Measurements from ENCODE around the gene STK24.
A peak's percentile ranks its signal among the peaks of the same experiment; 100 is the strongest.
"Not testable (repeated sequence)": the region's sequence is repeated elsewhere in the genome, so short reads cannot be mapped to it uniquely, and the experiment has no call there.

The STK24 gene

GRCh38 chr13:98571955-98572662 is 4.8 kb downstream of the STK24 start:
- no peak for TF ChIP-seq EZH2phosphoT487 (IDR thresholded peaks at IDR 0.05; ENCODE audit: borderline replicate concordance, low read length)
- TF ChIP-seq, protein P1, sequence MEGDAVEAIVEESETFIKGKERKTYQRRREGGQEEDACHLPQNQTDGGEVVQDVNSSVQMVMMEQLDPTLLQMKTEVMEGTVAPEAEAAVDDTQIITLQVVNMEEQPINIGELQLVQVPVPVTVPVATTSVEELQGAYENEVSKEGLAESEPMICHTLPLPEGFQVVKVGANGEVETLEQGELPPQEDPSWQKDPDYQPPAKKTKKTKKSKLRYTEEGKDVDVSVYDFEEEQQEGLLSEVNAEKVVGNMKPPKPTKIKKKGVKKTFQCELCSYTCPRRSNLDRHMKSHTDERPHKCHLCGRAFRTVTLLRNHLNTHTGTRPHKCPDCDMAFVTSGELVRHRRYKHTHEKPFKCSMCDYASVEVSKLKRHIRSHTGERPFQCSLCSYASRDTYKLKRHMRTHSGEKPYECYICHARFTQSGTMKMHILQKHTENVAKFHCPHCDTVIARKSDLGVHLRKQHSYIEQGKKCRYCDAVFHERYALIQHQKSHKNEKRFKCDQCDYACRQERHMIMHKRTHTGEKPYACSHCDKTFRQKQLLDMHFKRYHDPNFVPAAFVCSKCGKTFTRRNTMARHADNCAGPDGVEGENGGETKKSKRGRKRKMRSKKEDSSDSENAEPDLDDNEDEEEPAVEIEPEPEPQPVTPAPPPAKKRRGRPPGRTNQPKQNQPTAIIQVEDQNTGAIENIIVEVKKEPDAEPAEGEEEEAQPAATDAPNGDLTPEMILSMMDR (IDR thresholded peaks at IDR 0.05; ENCODE audit: low read depth, low read length, poor library complexity, severe bottlenecking), result no peak
- Histone ChIP-seq H4K20me1 (ENCODE audit: control insufficient read depth, insufficient read depth, low read depth, low read length) (peaks cover 48% of the 10 kb centered on the region), H3K9me2 (replicated peaks; ENCODE audit: control insufficient read depth, low read length) (no peaks in the 10 kb centered on the region), H3K79me2 (ENCODE audit: control insufficient read depth, low read length) (peaks cover 95% of the 10 kb centered on the region), H3K27me3 (ENCODE audit: control insufficient read depth, low read length) (no peaks in the 10 kb centered on the region), H3K9me3 (ENCODE audit: control insufficient read depth, insufficient read depth, low read length) (no peaks in the 10 kb centered on the region), H3F3A (ENCODE audit: control insufficient read depth, insufficient read depth) (peaks cover 18% of the 10 kb centered on the region), H3K4me1 (ENCODE audit: control insufficient read depth, low read length) (peaks cover 76% of the 10 kb centered on the region), H3K4me2 (ENCODE audit: low read length) (peak overlapping the region; percentile 92), H3K27ac (ENCODE audit: low read depth, low read length) (peak overlapping the region; percentile 61), H3K36me3 (ENCODE audit: control insufficient read depth, low read length) (peaks cover 49% of the 10 kb centered on the region), H3K4me3 (ENCODE audit: low read length) (peak overlapping the region; percentile 90)

- peak overlapping the region; percentile 61 for H3K27ac ChIP-seq (ENCODE audit: low read depth, low read length)
- H3K79me2 ChIP-seq (ENCODE audit: control insufficient read depth, low read length), result peaks cover 100% of the 10 kb centered on the region
- H3K4me3 ChIP-seq (ENCODE audit: low read length), result peak overlapping the region; percentile 90
- H4K20me1 ChIP-seq (ENCODE audit: control insufficient read depth, insufficient read depth, low read depth, low read length), result peaks cover 57% of the 10 kb centered on the region
- H3K36me3 ChIP-seq (ENCODE audit: control insufficient read depth, low read length), result peaks cover 52% of the 10 kb centered on the region
- TF ChIP-seq, protein P1 (IDR thresholded peaks at IDR 0.05; ENCODE audit: low read depth, low read length, poor library complexity, severe bottlenecking), result no peak
- no peak for TF ChIP-seq EZH2phosphoT487 (IDR thresholded peaks at IDR 0.05; ENCODE audit: borderline replicate concordance, low read length)
- no peaks in the 10 kb centered on the region for H3K9me2 ChIP-seq (replicated peaks; ENCODE audit: control insufficient read depth, low read length)
- H3K27me3 ChIP-seq (ENCODE audit: control insufficient read depth, low read length), result no peaks in the 10 kb centered on the region
- H3K4me1 ChIP-seq (ENCODE audit: control insufficient read depth, low read length), result peaks cover 87% of the 10 kb centered on the region
- no peaks in the 10 kb centered on the region for H3K9me3 ChIP-seq (ENCODE audit: control insufficient read depth, insufficient read depth, low read length)
- H3K4me2 ChIP-seq (ENCODE audit: low read length), result peak overlapping the region; percentile 92
- H3F3A ChIP-seq (ENCODE audit: control insufficient read depth, insufficient read depth), result peaks cover 18% of the 10 kb centered on the region
Observed at GRCh38 chr13:98570929-98571372, 6.0 kb downstream of the STK24 start.

DNA sequence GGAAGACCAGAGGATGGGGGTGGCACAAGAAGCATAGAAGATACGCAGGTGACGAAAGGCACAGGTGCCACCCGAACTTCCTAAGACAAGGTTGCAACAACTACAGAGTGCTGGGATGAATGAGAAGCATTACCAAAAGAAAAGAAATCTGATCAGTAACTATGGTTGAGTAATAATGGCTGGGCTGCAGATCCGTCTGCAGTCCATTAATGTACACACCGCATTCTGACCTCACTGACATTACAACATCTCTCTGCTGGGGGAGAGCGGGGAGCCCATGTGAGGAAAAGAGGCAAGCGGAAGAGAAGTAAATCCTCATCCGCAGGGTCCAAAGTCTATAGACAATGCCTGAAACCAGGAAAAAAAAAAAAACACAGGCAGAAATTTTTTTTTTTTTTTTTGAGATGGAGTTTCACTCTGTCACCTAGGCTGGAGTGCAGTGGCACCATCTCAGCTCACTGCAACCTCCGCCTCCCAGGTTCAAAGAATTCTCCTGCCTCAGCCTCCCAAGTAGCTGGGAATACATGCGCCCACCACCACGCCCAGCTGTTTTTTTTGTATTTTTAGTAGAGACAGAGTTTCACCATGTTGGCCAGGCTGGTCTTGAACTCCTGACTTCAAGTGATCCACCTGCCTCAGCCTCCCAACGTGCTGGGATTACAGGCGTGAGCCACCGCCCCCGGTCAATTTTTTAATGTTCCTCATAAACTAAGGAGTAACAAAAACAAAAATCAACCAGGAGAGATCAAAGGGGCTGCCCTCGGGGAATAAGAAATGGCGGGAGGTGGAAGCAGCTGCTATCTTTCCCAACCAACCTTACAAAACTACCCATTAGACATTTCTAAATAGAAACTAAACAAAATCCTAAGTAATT is 7.2 kb downstream of the STK24 start:
- H3K9me2 ChIP-seq (replicated peaks; ENCODE audit: control insufficient read depth, low read length); H3K9me3 ChIP-seq (ENCODE audit: control insufficient read depth, insufficient read depth, low read length); H3K27me3 ChIP-seq (ENCODE audit: control insufficient read depth, low read length): not testable (repeated sequence)
- Histone ChIP-seq H4K20me1 (ENCODE audit: control insufficient read depth, insufficient read depth, low read depth, low read length) (peaks cover 52% of the 10 kb centered on the region), H3K36me3 (ENCODE audit: control insufficient read depth, low read length) (peaks cover 52% of the 10 kb centered on the region), H3K4me3 (ENCODE audit: low read length) (peak overlapping the region; percentile 90; the same call in 1 of the 2 replicates), H3K27ac (ENCODE audit: low read depth, low read length) (peak overlapping the region; percentile 61; the same call in 1 of the 2 replicates), H3K79me2 (ENCODE audit: control insufficient read depth, low read length) (peaks cover 100% of the 10 kb centered on the region), H3F3A (ENCODE audit: control insufficient read depth, insufficient read depth) (peaks cover 18% of the 10 kb centered on the region), H3K4me1 (ENCODE audit: control insufficient read depth, low read length) (peaks cover 94% of the 10 kb centered on the region), H3K4me2 (ENCODE audit: low read length) (peak overlapping the region; percentile 92)
